GM18502 (cell line): ENCODE results near the gene TMEM184B.

Experiments used
- ATAC-seq: cut with Tn5 transposase; IDR thresholded peaks from one replicate; pipeline ENCODE4 v1.9.1; 2021; ENCODE audit warnings: mild to moderate bottlenecking; ENCODE audit not compliant: unreplicated experiment, poor library complexity

TMEM184B gene

GRCh38 chr22:38213319-38213989, 59.4 kb downstream of the TMEM184B start:
- peak; percentile 6 for ATAC-seq

- ATAC-seq, result no peak
These were observed 60.4 kb downstream of the TMEM184B start for GRCh38 chr22:38212442-38212841.

GRCh38 chr22:38211556-38211955, 61.3 kb downstream of the TMEM184B start:
- ATAC-seq, result no peak

- no peak for ATAC-seq
These were observed 64.2 kb downstream of the TMEM184B start for GRCh38 chr22:38208551-38208968.

GRCh38 chr22:38207898-38208432, 64.8 kb downstream of the TMEM184B start:
- no peak for ATAC-seq

- no peak for ATAC-seq
These were observed 67.3 kb downstream of the TMEM184B start for GRCh38 chr22:38205261-38206128.

- no peak for ATAC-seq
These were observed 68.0 kb downstream of the TMEM184B start for GRCh38 chr22:38204784-38205183.

- no peak for ATAC-seq
These were observed 68.8 kb downstream of the TMEM184B start for GRCh38 chr22:38203855-38204514.

- no peak for ATAC-seq
These were observed 69.6 kb downstream of the TMEM184B start for GRCh38 chr22:38203090-38203810.

- peak; percentile 25 for ATAC-seq
These were observed 70.2 kb downstream of the TMEM184B start for GRCh38 chr22:38202437-38203089.

GRCh38 chr22:38201711-38202436, 70.9 kb downstream of the TMEM184B start, which contains the start of gene MAFF:
TSS of gene MAFF (plus strand) at chr22:38201994. CDS start at chr22:38213854, 11,860 bp downstream.
- ATAC-seq, result peak; percentile 57

GRCh38 chr22:38201371-38201710, 71.5 kb downstream of the TMEM184B start:
- no peak for ATAC-seq

GRCh38 chr22:38199826-38200559, 72.8 kb downstream of the TMEM184B start:
- no peak for ATAC-seq

- ATAC-seq, result no peak
These were observed 75.9 kb downstream of the TMEM184B start for GRCh38 chr22:38196791-38197419.

GRCh38 chr22:38193580-38193979, 79.2 kb downstream of the TMEM184B start:
- no peak for ATAC-seq

- ATAC-seq, result no peak
These were observed 80.3 kb downstream of the TMEM184B start for GRCh38 chr22:38192475-38192863.

- ATAC-seq, result no peak
These were observed 80.9 kb downstream of the TMEM184B start for GRCh38 chr22:38191731-38192474.
